GM15510 (cell line): ENCODE data around the gene CADM2.

Source experiments
- POLR2A ChIP-seq: IDR thresholded peaks from 3 replicates; pipeline ENCODE4 v1.6.1; 2011; ENCODE audit warnings: borderline replicate concordance; ENCODE audit not compliant: insufficient read length; ENCODE audit errors: extremely low read depth

Gene CADM2

GRCh38 chr3:84958495-84959469 is at the start of gene CADM2:
Gene CADM2 (plus strand): TSS chr3:84958989.
- TF ChIP-seq POLR2A, result no peak

- TF ChIP-seq POLR2A, result no peak
Observed at GRCh38 chr3:84922682-84923081, 36.1 kb upstream of the CADM2 start.

- TF ChIP-seq POLR2A, result no peak
Observed at GRCh38 chr3:84925571-84925970, 33.2 kb upstream of the CADM2 start.

- TF ChIP-seq POLR2A, result no peak
Observed at GRCh38 chr3:84943379-84943778, 15.4 kb upstream of the CADM2 start.

GRCh38 chr3:84946240-84946639 is 12.5 kb upstream of the CADM2 start:
- no peak for TF ChIP-seq POLR2A

GRCh38 chr3:84959470-84960271 is 882 bp downstream of the CADM2 start:
- no peak for TF ChIP-seq POLR2A

- TF ChIP-seq POLR2A, result no peak
Observed at GRCh38 chr3:84960581-84960980, 1.8 kb downstream of the CADM2 start.

GRCh38 chr3:84961011-84961410 is 2.2 kb downstream of the CADM2 start:
- TF ChIP-seq POLR2A, result no peak

GRCh38 chr3:84961521-84962255 is 2.9 kb downstream of the CADM2 start:
- TF ChIP-seq POLR2A, result no peak

GRCh38 chr3:84962415-84962814 is 3.6 kb downstream of the CADM2 start:
- no peak for TF ChIP-seq POLR2A

GRCh38 chr3:84963137-84963536 is 4.3 kb downstream of the CADM2 start:
- no peak for TF ChIP-seq POLR2A

- TF ChIP-seq POLR2A, result no peak
Observed at GRCh38 chr3:84965141-84965540, 6.4 kb downstream of the CADM2 start.

GRCh38 chr3:84967767-84968581 is 9.2 kb downstream of the CADM2 start:
- TF ChIP-seq POLR2A, result no peak

GRCh38 chr3:84968701-84969235 is 10.0 kb downstream of the CADM2 start:
- no peak for TF ChIP-seq POLR2A
